HG03378 (cell line): ENCODE results near the gene NUBP2.

Experiments
- ATAC-seq: cut with Tn5 transposase; IDR thresholded peaks from one replicate; pipeline ENCODE4 v1.9.1; 2021; ENCODE audit warnings: mild to moderate bottlenecking, moderate library complexity; ENCODE audit not compliant: unreplicated experiment

Gene NUBP2

GRCh38 chr16:1822801-1823200 lies 40.0 kb downstream of the NUBP2 start:
- ATAC-seq: no peak

- no peak for ATAC-seq
Observed at GRCh38 chr16:1823821-1824220, 41.1 kb downstream of the NUBP2 start.

GRCh38 chr16:1825381-1825863 lies 42.7 kb downstream of the NUBP2 start:
- ATAC-seq: no peak

GRCh38 chr16:1825864-1826690 lies 43.3 kb downstream of the NUBP2 start:
- peak; percentile 26 for ATAC-seq

- ATAC-seq: peak; percentile 76
Observed at GRCh38 chr16:1826691-1827573, 44.2 kb downstream of the NUBP2 start, which contains the start of the genes FAHD1 and HAGH. Gene FAHD1 (plus strand): TSS chr16:1827206. CDS start chr16:1827239, 33 bp downstream. Gene HAGH (minus strand): TSS chr16:1826825. CDS start chr16:1826787, 38 bp downstream.

- ATAC-seq: no peak
Observed at GRCh38 chr16:1828645-1829410, 46.1 kb downstream of the NUBP2 start.

GRCh38 chr16:1830213-1830612 lies 47.5 kb downstream of the NUBP2 start:
- ATAC-seq: no peak

GRCh38 chr16:1831186-1832075 lies 48.7 kb downstream of the NUBP2 start:
- no peak for ATAC-seq

GRCh38 chr16:1832838-1833454 lies 50.2 kb downstream of the NUBP2 start:
- ATAC-seq: no peak

GRCh38 chr16:1834096-1834495 lies 51.3 kb downstream of the NUBP2 start:
- no peak for ATAC-seq
